Endothelial cell of umbilical vein (primary cell): ENCODE data around the gene CTIF.

Experiments
- CTCF ChIP-seq, 2 donors: IDR thresholded peaks; 1 replicate in 1 of 2; 2 replicates in 1 of 2; pipeline ENCODE4 v1.5.1; 2011; ENCODE audit warnings: low read length in 2 of 2, mild to moderate bottlenecking in 2 of 2, moderate library complexity in 2 of 2, control low read depth in 1 of 2, inconsistent platforms in 1 of 2, low read depth in 1 of 2; ENCODE audit not compliant: insufficient read depth in 1 of 2; ENCODE audit errors: extremely low read depth in 1 of 2
- EZH2 ChIP-seq: IDR thresholded peaks from 2 replicates; pipeline ENCODE4 v1.6.1; 2012; ENCODE audit warnings: borderline replicate concordance, low read depth, mild to moderate bottlenecking, moderate library complexity, low read length, inconsistent platforms; ENCODE audit not compliant: severe bottlenecking
- GATA2 ChIP-seq: IDR thresholded peaks from 2 replicates; pipeline ENCODE4 v1.7.0; 2011; ENCODE audit warnings: low read depth, mild to moderate bottlenecking, moderate library complexity, mixed read lengths, low read length; ENCODE audit not compliant: insufficient read length, insufficient read depth
- MAX ChIP-seq: IDR thresholded peaks from 2 replicates; pipeline ENCODE4 v1.6.1; 2011; ENCODE audit not compliant: insufficient read depth, insufficient read length
- POLR2A ChIP-seq: IDR thresholded peaks from 2 replicates; pipeline ENCODE4 v1.6.1; 2012; ENCODE audit warnings: low read depth, mild to moderate bottlenecking, control low read depth, low read length
- POLR2AphosphoS5 ChIP-seq: IDR thresholded peaks from 2 replicates; pipeline ENCODE4 v1.6.1; 2012; ENCODE audit warnings: low read depth, mild to moderate bottlenecking, control low read depth, low read length, moderate library complexity; ENCODE audit not compliant: insufficient read depth

- TF ChIP-seq CTCF (IDR thresholded peaks at IDR 0.05; ENCODE audit: extremely low read depth in 1 of 2, insufficient read depth in 1 of 2, low read depth in 1 of 2, low read length in 2 of 2) = no peak
- TF ChIP-seq EZH2 = no peak
- no peak for TF ChIP-seq MAX
- no peak for TF ChIP-seq POLR2A
- no peak for TF ChIP-seq POLR2AphosphoS5
- TF ChIP-seq GATA2 = no peak
Observed at GRCh38 chr18:48847807-48848486, 309.1 kb downstream of the CTIF start.
